Esophagus muscularis mucosa (tissue), 4 donors: Measurements from ENCODE around the gene NYAP2.

Source experiments
- EP300 ChIP-seq: sonication (generic); formaldehyde crosslinking; IDR thresholded peaks from one replicate; pipeline ENCODE4 v1.6.1; 2017; ENCODE audit warnings: antibody characterized with exemption
- POLR2A ChIP-seq: fragments of 450-650 bp; IDR thresholded peaks from one replicate; pipeline ENCODE4 v1.6.1; 2017; ENCODE audit warnings: antibody characterized with exemption, moderate library complexity, mild to moderate bottlenecking, low read depth
- POLR2AphosphoS5 ChIP-seq, 2 donors: sonication (generic); formaldehyde crosslinking; IDR thresholded peaks; one replicate each; pipeline ENCODE4 v1.6.1; 2017; ENCODE audit warnings: antibody characterized with exemption in 2 of 2
- TF ChIP-seq, protein P1 (sequence below), 3 experiments: fragments of 200-600 bp in 2 of 3; fragments of 450-650 bp in 1 of 3; sonication (generic) in 2 of 3; IDR thresholded peaks; one replicate each; pipeline ENCODE4 v1.5.1; 2017 to 2019; ENCODE audit warnings: antibody characterized with exemption in 3 of 3, mild to moderate bottlenecking in 2 of 3, moderate library complexity in 1 of 3

DNA sequence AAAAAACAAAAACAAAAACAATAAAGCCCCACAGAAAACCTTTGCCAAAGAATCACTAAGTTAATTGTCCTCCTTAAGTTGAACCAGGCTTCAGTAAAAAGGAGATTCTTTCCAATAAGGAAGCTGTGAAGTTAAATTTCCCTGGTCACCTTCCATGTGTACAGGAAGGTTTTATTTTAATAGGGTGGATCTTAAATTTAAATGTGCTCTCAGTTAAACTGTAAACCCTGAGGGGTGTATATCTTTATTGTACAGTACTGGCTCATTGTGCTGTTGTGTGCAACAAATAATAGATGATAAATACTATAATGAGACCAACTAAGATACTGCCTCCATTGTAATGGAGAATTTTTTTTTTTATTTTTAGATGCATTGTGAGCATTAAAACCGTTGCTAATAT is 97.1 kb downstream of the NYAP2 start:
- TF ChIP-seq, protein P1, sequence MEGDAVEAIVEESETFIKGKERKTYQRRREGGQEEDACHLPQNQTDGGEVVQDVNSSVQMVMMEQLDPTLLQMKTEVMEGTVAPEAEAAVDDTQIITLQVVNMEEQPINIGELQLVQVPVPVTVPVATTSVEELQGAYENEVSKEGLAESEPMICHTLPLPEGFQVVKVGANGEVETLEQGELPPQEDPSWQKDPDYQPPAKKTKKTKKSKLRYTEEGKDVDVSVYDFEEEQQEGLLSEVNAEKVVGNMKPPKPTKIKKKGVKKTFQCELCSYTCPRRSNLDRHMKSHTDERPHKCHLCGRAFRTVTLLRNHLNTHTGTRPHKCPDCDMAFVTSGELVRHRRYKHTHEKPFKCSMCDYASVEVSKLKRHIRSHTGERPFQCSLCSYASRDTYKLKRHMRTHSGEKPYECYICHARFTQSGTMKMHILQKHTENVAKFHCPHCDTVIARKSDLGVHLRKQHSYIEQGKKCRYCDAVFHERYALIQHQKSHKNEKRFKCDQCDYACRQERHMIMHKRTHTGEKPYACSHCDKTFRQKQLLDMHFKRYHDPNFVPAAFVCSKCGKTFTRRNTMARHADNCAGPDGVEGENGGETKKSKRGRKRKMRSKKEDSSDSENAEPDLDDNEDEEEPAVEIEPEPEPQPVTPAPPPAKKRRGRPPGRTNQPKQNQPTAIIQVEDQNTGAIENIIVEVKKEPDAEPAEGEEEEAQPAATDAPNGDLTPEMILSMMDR (IDR thresholded peaks at IDR 0.05): no peak
- TF ChIP-seq POLR2A (no peak), EP300 (no peak), POLR2AphosphoS5 (IDR thresholded peaks at IDR 0.05) (no peak)
